Measurements from ENCODE around the gene IZUMO1.

DNA sequence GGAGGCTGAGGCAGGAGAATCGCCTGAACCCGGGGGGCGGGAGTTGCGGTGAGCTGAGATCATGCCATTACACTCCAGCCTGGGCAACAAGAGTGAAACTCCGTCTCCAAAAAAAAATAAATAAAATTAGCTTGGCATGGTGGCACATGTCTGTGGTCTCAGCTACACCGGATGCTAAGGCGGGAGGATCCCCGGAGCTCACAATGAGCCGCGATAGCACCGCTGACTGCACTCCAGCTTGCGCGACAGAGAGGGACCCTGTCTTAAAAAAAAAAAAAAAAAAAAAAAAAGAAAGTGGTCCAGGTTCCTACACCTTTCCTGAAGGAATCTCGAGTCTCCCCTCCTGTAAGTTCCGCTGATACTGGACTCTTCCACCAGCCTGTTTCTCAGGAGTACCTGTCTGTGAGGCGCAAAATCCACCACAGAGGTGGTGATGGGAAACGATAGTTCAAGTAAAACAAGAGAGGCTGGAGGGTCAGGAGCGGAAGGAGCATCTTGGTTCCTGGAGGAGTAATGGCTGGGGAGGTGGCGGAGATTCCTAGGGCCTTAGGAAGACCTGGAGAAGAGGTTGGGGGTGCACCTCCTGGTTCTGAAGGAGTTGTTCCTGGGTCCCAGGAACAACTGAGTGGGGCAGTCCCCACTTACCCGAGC is 5.3 kb upstream of the IZUMO1 start:
- TF ChIP-seq EZH2phosphoT487 (conservative IDR thresholded peaks at IDR 0.05; ENCODE audit: low read length), result no peak
- no peak for TF ChIP-seq CTCF (IDR thresholded peaks at IDR 0.05; ENCODE audit: insufficient read depth, low read length, poor library complexity, severe bottlenecking)

Data from SU-DHL-6 (cell line).